Mucosa of stomach (tissue), 1 donor: ENCODE data around the gene SLC19A3.

Experiments
- H3K27me3 ChIP-seq: one replicate; pipeline ENCODE4 v1.7.0; 2013; ENCODE audit warnings: mild to moderate bottlenecking, low read length; ENCODE audit not compliant: control insufficient read depth, insufficient read depth
- H3K36me3 ChIP-seq: one replicate; pipeline ENCODE4 v1.7.0; 2013; ENCODE audit warnings: low read length; ENCODE audit not compliant: control insufficient read depth, insufficient read depth
- H3K4me1 ChIP-seq: one replicate; pipeline ENCODE4 v1.7.0; 2013; ENCODE audit warnings: mild to moderate bottlenecking, low read length; ENCODE audit not compliant: control insufficient read depth, insufficient read depth
- H3K4me3 ChIP-seq: one replicate; pipeline ENCODE4 v1.7.0; 2013; ENCODE audit warnings: low read length
- H3K9ac ChIP-seq: one replicate; pipeline ENCODE4 v1.7.0; 2013; ENCODE audit warnings: mild to moderate bottlenecking, low read length, moderate library complexity
- H3K9me3 ChIP-seq: one replicate; pipeline ENCODE4 v1.7.0; 2013; ENCODE audit warnings: mild to moderate bottlenecking, low read length, moderate library complexity; ENCODE audit not compliant: control insufficient read depth
- donor health status: Pancreatic carcinoma.

Gene SLC19A3

DNA sequence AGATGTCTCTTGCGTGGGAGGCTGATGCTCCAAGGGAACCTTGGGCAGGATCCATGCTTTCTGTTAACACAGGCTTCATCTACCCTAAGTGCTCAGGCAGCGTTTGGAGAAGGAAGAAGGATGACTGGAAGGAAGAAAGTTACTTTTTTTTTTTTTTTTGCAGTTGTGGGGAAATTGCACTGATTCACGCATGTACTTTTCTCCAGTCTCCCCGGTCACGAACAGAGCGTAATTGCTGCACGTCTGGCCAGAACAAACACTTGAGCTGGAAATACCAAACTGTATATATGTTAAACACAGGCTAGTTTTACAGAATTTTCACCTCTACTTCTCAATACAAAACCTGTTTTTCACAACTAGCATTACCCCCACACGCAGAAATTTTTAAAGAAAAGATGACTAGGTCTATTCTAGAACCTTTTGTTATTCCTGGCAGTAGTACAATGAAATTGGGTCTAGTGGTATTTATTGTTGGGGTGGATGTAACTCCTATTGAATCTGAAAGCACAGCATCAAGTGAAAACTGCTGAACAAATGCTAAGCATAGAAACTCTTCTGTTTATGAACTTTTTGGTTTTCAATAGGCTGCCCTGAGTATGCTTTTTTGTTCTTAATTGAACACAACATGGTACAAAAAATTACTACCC lies 60.5 kb downstream of the SLC19A3 start:
- no peak overlapping the region for H3K4me3 ChIP-seq
- H3K4me1 ChIP-seq = no peaks in the 10 kb centered on the region
- no peak overlapping the region for H3K9ac ChIP-seq
- no peaks in the 10 kb centered on the region for H3K9me3 ChIP-seq
- no peaks in the 10 kb centered on the region for H3K27me3 ChIP-seq
- H3K36me3 ChIP-seq = no peaks in the 10 kb centered on the region

- H3K27me3 ChIP-seq = no peaks in the 10 kb centered on the region
- no peak overlapping the region for H3K4me3 ChIP-seq
- no peaks in the 10 kb centered on the region for H3K36me3 ChIP-seq
- no peaks in the 10 kb centered on the region for H3K9me3 ChIP-seq
- no peaks in the 10 kb centered on the region for H3K4me1 ChIP-seq
- H3K9ac ChIP-seq = no peak overlapping the region
Observed at GRCh38 chr2:227655454-227655853, 62.4 kb downstream of the SLC19A3 start.

GRCh38 chr2:227654426-227654825 lies 63.4 kb downstream of the SLC19A3 start:
- H3K4me3 ChIP-seq = no peak overlapping the region

GRCh38 chr2:227653419-227653818 lies 64.4 kb downstream of the SLC19A3 start:
- Histone ChIP-seq H3K9ac (no peak overlapping the region), H3K36me3 (no peaks in the 10 kb centered on the region), H3K9me3 (no peaks in the 10 kb centered on the region), H3K27me3 (no peaks in the 10 kb centered on the region), H3K4me3 (no peak overlapping the region), H3K4me1 (no peaks in the 10 kb centered on the region)

More at GRCh38 chr2:227654426-227654825, 63.4 kb downstream of the SLC19A3 start:
- Histone ChIP-seq H3K36me3 (no peaks in the 10 kb centered on the region), H3K9ac (no peak overlapping the region), H3K27me3 (no peaks in the 10 kb centered on the region), H3K4me1 (no peaks in the 10 kb centered on the region), H3K9me3 (no peaks in the 10 kb centered on the region)

DNA sequence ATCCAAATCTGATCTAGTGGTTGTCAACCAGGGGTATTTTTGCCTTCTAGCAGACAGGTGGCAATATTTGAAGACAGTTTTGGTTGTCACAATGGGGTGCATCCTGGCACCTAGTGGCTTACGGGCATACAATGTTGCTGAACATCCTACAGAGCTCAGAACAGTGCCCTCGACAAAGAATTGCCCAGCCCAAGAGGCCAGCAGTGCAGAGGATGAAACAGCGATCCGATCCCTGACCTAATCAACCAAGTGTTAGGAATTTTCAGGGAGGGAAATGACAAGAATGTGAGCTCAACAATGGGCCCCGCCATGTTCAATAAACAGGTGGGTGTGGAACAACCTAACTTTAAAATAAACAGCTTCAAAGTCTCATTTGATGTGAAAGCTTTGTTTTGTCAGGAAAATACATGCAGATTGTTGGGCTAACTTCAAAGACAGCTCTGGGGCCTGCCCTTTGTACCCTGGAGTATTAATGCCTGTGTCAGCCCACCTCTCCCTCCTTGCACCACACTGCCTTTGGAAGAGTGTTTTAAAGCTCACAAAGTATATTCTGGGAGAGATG lies 73.8 kb downstream of the SLC19A3 start:
- no peaks in the 10 kb centered on the region for H3K9me3 ChIP-seq
- no peaks in the 10 kb centered on the region for H3K27me3 ChIP-seq
- H3K36me3 ChIP-seq = no peaks in the 10 kb centered on the region
- no peak overlapping the region for H3K4me3 ChIP-seq
- H3K9ac ChIP-seq = no peak overlapping the region
- H3K4me1 ChIP-seq = no peaks in the 10 kb centered on the region

DNA sequence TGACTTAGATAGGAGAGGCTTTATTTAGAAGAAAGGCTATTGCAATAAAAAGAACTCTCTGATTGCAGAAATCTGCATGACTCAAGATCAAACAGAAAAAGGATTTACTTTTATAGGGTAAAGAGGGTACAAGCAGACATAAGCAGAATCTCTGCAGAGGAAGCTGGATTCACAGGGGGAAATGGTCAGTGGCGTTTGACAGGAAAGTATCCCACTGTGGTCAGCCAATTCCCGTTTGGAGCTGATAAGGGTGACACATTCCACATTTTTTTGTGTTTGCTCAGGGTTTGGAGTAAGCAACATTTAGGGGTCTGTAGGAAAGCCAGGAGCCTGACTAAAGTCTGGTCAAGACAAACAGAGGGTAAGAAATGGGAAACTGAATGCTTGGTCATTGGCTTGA lies 75.2 kb downstream of the SLC19A3 start:
- H3K27me3 ChIP-seq = no peaks in the 10 kb centered on the region
- H3K4me3 ChIP-seq = no peak overlapping the region
- H3K4me1 ChIP-seq = no peaks in the 10 kb centered on the region
- no peaks in the 10 kb centered on the region for H3K36me3 ChIP-seq
- H3K9me3 ChIP-seq = no peaks in the 10 kb centered on the region
- no peak overlapping the region for H3K9ac ChIP-seq

- H3K27me3 ChIP-seq = peaks cover 1% of the 10 kb centered on the region
- H3K9ac ChIP-seq = no peak overlapping the region
- H3K4me3 ChIP-seq = no peak overlapping the region
- no peaks in the 10 kb centered on the region for H3K4me1 ChIP-seq
- H3K36me3 ChIP-seq = no peaks in the 10 kb centered on the region
- no peaks in the 10 kb centered on the region for H3K9me3 ChIP-seq
Observed at GRCh38 chr2:227634201-227634600, 83.6 kb downstream of the SLC19A3 start.
